Stimulated activated CD8-positive, alpha-beta memory T cell treated with anti-CD3 and anti-CD28 coated beads, Interleukin-2, amount 100 ng/mL, for 48 hours (primary cell): ENCODE measurements around the gene DOLPP1.
A peak's percentile ranks its signal among the peaks of the same experiment; 100 is the strongest.

Experiments
- DNase-seq, 2 donors: peaks; one replicate each; pipeline ENCODE4 v3.0.0-alpha.2; 2020; ENCODE audit warnings: low read depth in 2 of 2

The DOLPP1 gene

GRCh38 chr9:129064499-129064908, 16.4 kb upstream of the DOLPP1 start:
- no peak for DNase-seq

GRCh38 chr9:129068110-129068509, 12.8 kb upstream of the DOLPP1 start:
- DNase-seq = no peak

DNA sequence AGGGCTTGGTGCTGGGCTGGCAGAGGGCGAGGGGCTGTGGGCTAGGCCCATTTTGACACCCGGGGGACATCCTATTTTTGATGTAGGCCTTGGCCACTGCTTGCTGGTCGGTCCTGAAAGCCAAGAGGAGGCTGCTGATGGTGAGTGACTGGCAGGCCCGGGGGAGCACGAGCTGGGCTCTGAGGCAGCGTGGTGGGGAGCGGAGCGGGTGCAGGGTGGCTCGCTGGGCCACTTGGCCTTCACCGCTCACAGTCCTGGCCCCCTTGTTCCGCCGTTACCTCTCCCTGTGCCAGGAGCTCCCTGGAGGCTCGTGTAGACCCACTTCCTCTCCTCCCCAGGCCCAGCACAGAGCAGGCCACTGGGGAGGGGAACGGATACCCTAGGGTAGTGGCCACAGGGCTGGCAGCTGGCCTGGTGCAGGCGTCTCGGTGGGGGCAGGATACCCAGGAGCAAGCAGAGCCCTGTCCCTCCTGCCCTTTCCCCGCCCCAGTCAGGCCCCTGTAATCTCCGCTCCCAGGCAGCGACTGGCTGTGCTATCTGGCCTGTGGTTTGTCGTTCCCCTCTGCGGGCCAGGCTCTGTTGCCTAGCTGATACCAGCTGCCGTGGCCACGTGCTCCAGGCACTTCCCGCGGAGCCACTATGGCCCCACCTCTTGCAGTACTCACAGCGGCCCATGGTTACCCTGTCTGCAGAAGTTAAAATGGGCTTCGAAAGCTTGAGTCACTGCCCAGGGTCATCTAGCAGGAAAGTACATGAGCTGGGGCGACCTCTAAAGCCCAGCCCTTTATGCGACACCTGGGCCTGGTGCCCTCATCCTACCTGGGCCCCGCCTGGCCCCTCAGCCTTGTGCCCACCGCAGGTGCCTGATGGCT, 11.7 kb upstream of the DOLPP1 start:
- peak; percentile 40 for DNase-seq

DNA sequence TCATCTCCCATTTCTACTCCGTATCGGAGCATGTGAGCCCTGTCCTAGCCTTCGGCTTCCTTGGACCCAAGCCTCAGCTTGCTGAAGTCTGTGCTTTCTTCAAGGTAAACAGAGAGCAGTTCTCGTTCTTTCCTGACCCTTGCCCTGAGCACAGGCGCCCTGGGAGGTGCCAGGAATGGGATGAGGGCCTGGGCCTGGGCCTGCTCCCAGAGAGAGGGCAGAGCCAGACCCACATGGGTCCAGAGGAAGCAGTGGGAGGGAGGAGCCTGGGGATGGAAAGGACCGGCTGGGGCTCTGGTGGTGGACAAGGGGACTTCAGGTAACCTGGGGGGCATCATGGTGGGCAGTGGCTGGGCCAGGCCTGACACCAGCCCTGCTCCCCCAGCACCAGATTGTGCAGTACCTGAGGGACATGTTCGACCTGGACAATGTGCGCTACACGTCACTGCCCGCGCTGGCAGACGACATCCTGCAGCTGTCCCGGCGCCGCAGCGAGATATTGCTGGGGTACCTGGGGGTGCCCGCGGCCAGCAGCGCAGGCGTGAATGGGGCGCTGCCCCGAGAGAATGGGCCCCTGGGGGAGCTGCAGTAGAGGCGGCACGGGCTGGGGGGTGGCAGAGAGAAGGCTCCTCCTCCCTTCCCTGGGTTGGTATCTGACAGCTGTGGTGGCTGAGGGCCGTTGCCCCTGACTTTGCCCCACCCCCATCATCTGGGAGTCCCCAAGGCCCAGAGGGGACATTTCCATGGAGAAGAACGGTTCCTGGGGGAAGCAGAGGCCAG, 10.9 kb upstream of the DOLPP1 start:
- DNase-seq = no peak

GRCh38 chr9:129070696-129071525, 10.0 kb upstream of the DOLPP1 start:
- DNase-seq = no peak

GRCh38 chr9:129071526-129072126, 9.3 kb upstream of the DOLPP1 start:
- DNase-seq = no peak

DNA sequence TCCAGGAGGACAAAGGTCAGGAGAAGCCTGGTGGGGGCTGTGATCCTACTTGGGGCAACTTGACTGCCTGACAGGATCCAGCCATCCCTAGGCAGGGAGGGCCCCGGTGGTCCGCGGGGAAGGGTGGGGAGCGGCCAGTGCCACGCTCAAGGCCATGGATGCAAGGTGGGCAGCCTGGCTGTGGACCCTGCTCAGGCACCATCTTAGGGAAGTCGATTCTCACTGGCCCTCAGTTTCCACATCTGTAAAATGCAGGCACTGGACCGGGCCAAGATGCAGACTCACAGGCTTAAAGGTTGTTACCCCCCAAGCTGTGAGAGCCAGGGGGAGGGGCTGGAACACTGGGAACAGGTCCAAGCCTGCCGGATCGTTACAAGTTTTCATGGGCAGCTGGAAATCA, 8.7 kb upstream of the DOLPP1 start:
- DNase-seq = no peak

DNA sequence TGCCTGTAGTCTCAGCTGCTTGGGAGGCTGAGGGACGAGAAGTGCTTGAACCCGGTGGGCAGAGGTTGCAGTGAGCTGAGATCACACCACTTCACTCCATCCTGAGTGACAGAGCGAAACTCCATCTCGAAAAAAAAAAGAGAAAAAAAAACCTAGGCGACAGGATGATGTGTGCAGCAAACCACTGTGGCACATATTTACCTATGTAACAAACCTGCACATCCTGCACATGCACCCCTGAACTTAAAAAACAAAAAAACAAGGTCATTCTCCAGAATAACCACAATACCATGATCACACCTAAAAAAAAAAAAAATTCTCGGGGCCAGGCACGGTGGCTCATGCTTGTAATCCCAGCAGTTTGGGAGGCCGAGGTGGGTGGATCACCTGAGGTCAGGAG, 7.5 kb upstream of the DOLPP1 start:
- DNase-seq = no peak

GRCh38 chr9:129074106-129074505, 6.8 kb upstream of the DOLPP1 start:
- DNase-seq = no peak

DNA sequence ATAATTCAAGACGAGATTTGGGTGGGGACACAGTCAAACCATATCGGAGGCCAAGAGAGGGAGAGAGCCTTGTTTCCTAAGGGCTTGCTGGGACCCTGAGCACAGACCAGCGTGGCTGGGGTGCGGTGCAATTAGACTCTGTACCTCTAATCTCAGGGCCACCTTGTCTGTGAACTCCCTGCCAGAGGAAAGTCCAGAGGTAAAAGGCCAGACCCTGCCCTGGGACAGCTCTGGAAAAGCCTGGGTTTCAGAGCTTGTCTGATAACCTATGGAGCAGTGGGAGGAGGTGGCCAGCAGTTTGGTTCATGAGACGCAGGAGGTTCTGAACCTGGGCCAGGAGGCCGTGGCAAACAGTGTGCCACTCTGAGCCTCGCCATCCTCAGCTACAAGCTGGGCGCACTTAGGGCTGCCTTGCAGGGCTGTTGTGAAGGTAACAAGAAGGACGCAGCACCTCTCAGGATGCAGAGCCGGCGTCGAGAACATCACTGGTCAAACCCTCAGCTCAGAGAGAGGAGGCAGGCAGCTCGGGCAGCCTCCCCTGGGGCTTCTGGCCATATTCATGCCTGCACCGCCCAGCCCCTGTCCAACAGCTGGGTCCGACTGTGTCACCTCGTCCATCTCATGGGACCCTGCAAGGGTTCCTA, 4.8 kb upstream of the DOLPP1 start:
- no peak for DNase-seq

- no peak for DNase-seq
These were observed 4.3 kb upstream of the DOLPP1 start for GRCh38 chr9:129076640-129077037.

DNA sequence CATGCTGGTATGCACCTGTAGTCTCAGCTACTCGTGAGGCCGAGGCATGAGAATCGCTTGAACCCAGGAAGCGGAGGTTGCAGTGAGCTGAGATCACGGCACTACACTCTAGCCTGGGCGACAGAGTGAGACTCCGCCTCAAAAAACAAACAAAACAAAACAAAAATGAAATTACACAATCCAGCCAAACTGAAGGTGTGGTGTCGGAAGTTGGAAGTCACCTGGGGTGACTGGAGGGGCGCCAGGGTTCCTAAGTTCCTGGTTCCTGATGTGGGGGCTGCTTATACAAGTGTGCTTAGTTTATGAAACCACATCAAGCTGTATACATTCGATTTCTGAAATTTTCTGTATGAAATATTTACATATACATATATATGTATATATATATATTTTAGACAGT, 3.7 kb upstream of the DOLPP1 start:
- no peak for DNase-seq

DNA sequence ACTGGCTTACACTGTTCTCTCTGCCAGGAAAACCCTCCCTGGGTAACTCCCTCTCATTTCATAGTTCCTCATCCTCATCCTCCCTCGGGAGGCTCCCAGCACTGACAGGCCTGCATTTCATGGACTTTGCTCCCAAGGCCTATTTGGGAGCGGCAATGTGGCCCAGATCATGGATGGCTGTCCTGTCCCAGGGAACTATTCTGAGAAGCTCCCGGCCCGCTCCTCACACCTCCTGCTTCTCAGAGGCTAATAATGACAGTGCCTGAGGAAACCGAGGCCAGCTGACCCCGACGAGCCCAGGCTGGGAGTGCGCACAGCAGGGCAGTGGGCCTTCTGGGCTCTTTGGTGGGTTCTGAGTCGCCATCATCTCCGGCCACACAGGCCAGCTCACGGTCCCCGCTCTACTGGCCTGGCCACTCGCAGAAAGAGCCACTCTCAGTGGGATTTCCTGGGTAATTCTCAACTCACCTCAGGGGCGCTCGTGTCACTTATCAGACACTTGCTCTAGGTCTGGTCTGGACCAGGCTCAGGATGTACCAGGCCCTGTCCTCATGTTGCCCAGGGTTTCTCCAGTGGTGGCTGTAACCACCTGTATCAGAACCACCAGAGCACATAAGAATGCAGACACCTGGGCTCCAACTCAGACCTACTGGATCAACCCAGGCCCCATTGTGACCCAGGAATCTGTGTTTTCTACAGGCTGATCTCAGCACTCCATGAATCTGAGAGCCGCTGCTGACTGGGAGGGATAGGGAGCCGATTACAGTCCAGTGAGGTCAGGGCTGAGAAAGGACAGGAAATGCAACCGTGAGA, 2.0 kb upstream of the DOLPP1 start:
- no peak for DNase-seq

DNA sequence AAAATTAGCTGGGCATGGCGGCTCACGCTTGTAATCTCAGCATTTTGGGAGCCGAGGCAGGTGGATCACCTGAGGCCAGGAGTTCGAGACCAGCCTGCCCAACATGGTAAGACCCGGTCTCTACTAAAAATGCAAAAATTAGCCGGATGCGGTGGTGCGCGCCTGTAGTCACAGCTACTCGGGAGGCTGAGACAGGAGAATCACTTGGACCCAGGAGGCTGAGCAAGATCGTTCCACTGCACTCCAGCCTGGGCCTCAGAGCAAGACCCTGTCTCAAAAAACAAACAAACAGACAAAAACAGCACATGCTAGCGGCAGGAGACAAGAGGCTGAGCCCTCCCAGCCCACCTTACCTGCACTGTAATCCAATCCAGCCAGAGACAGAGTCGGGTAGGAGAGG, 1.1 kb upstream of the DOLPP1 start:
- DNase-seq = no peak

GRCh38 chr9:129080298-129080600, 662 bp upstream of the DOLPP1 start:
- DNase-seq = no peak

DNA sequence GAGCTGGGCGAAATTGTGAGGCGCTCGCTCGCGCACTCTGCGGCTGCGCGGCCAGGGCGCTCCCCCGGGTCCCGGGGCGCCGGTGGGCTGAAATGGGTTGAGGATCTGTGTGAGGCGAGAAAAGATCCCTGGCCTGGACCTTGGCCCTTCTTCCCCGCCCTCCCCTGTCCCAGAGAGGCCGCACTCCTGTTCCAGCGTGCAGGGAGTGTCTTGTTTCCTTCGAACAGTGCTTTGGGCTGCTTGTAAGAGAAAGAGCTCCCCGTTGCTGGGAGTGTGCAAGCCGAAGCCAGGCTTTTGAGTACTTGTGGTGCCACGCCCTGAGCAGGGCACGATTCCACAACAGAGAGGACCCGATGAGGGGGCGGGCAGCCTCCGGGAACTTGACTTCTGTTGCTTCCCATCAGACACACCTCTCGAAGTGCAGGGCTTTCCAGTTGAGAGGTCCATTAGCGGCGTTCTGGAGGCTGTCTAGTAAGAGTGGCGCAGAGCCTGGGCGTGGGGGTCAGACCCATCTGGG, 535 bp downstream of the DOLPP1 start:
- peak in 1 of 2 donors; percentile 8 for DNase-seq

- DNase-seq = no peak
These were observed 3.2 kb downstream of the DOLPP1 start for GRCh38 chr9:129084087-129084486.

- DNase-seq = no peak
These were observed 8.3 kb downstream of the DOLPP1 start for GRCh38 chr9:129089246-129089645.

- DNase-seq = no peak
These were observed 12.9 kb downstream of the DOLPP1 start for GRCh38 chr9:129093602-129094386.
